IPS-15b (cell line): ENCODE measurements around the gene RNLS.

Experiments used
- H3K27me3 ChIP-seq: one replicate; pipeline ENCODE4 v1.6.1; 2013; ENCODE audit warnings: low read length; ENCODE audit not compliant: control insufficient read depth, insufficient read depth
- H3K36me3 ChIP-seq: one replicate; pipeline ENCODE4 v1.6.1; 2013; ENCODE audit warnings: low read length; ENCODE audit not compliant: control insufficient read depth, insufficient read depth
- H3K4me1 ChIP-seq: one replicate; pipeline ENCODE4 v1.6.1; 2013; ENCODE audit warnings: mild to moderate bottlenecking, low read length; ENCODE audit not compliant: control insufficient read depth, insufficient read depth
- H3K4me3 ChIP-seq: one replicate; pipeline ENCODE4 v1.5.1; 2013; ENCODE audit warnings: low read depth, low read length
- H3K9ac ChIP-seq: one replicate; pipeline ENCODE4 v1.6.1; 2013; ENCODE audit warnings: low read depth, mild to moderate bottlenecking, low read length
- H3K9me3 ChIP-seq: one replicate; pipeline ENCODE4 v1.6.1; 2013; ENCODE audit warnings: mild to moderate bottlenecking, low read length; ENCODE audit not compliant: control insufficient read depth, insufficient read depth

RNLS gene

GRCh38 chr10:88392222-88392621 lies 190.9 kb downstream of the RNLS start:
- Histone ChIP-seq H3K4me3 (no peak overlapping the region), H3K9me3 (no peaks in the 10 kb centered on the region), H3K9ac (no peak overlapping the region), H3K27me3 (no peaks in the 10 kb centered on the region), H3K36me3 (no peaks in the 10 kb centered on the region), H3K4me1 (peaks cover 4% of the 10 kb centered on the region)

- H3K9ac ChIP-seq = no peak overlapping the region
- peaks cover 15% of the 10 kb centered on the region for H3K4me1 ChIP-seq
- H3K4me3 ChIP-seq = no peak overlapping the region
These were observed 193.1 kb downstream of the RNLS start for GRCh38 chr10:88390041-88390440.

GRCh38 chr10:88389456-88389855 lies 193.7 kb downstream of the RNLS start:
- Histone ChIP-seq H3K36me3 (no peaks in the 10 kb centered on the region), H3K9me3 (no peaks in the 10 kb centered on the region), H3K9ac (no peak overlapping the region), H3K4me3 (no peak overlapping the region), H3K4me1 (peaks cover 15% of the 10 kb centered on the region), H3K27me3 (no peaks in the 10 kb centered on the region)

More at GRCh38 chr10:88390041-88390440, 193.1 kb downstream of the RNLS start:
- Histone ChIP-seq H3K27me3 (no peaks in the 10 kb centered on the region), H3K9me3 (no peaks in the 10 kb centered on the region), H3K36me3 (no peaks in the 10 kb centered on the region)

GRCh38 chr10:88388324-88388723 lies 194.8 kb downstream of the RNLS start:
- Histone ChIP-seq H3K27me3 (no peaks in the 10 kb centered on the region), H3K36me3 (no peaks in the 10 kb centered on the region), H3K9me3 (no peaks in the 10 kb centered on the region), H3K9ac (no peak overlapping the region), H3K4me3 (no peak overlapping the region), H3K4me1 (peaks cover 15% of the 10 kb centered on the region)

- Histone ChIP-seq H3K4me1 (peaks cover 15% of the 10 kb centered on the region), H3K9me3 (no peaks in the 10 kb centered on the region), H3K27me3 (no peaks in the 10 kb centered on the region), H3K9ac (no peak overlapping the region), H3K36me3 (no peaks in the 10 kb centered on the region), H3K4me3 (no peak overlapping the region)
These were observed 196.0 kb downstream of the RNLS start for GRCh38 chr10:88386821-88387773.

- no peaks in the 10 kb centered on the region for H3K36me3 ChIP-seq
- no peaks in the 10 kb centered on the region for H3K27me3 ChIP-seq
- no peak overlapping the region for H3K9ac ChIP-seq
- peaks cover 15% of the 10 kb centered on the region for H3K4me1 ChIP-seq
- H3K4me3 ChIP-seq = no peak overlapping the region
- H3K9me3 ChIP-seq = no peaks in the 10 kb centered on the region
These were observed 196.8 kb downstream of the RNLS start for GRCh38 chr10:88386204-88386788.

GRCh38 chr10:88385601-88386203 lies 197.4 kb downstream of the RNLS start:
- H3K36me3 ChIP-seq = no peaks in the 10 kb centered on the region
- H3K27me3 ChIP-seq = no peaks in the 10 kb centered on the region
- peaks cover 15% of the 10 kb centered on the region for H3K4me1 ChIP-seq
- no peak overlapping the region for H3K4me3 ChIP-seq
- no peaks in the 10 kb centered on the region for H3K9me3 ChIP-seq
- H3K9ac ChIP-seq = no peak overlapping the region

- Histone ChIP-seq H3K36me3 (no peaks in the 10 kb centered on the region), H3K9ac (no peak overlapping the region), H3K9me3 (no peaks in the 10 kb centered on the region), H3K27me3 (no peaks in the 10 kb centered on the region), H3K4me1 (peaks cover 15% of the 10 kb centered on the region), H3K4me3 (no peak overlapping the region)
These were observed 199.8 kb downstream of the RNLS start for GRCh38 chr10:88383276-88383675.

- Histone ChIP-seq H3K4me3 (no peak overlapping the region), H3K9ac (no peak overlapping the region), H3K27me3 (no peaks in the 10 kb centered on the region), H3K36me3 (no peaks in the 10 kb centered on the region), H3K4me1 (peaks cover 15% of the 10 kb centered on the region), H3K9me3 (no peaks in the 10 kb centered on the region)
These were observed 200.4 kb downstream of the RNLS start for GRCh38 chr10:88382699-88383098.

- Histone ChIP-seq H3K9me3 (no peaks in the 10 kb centered on the region), H3K4me1 (no peaks in the 10 kb centered on the region), H3K36me3 (no peaks in the 10 kb centered on the region), H3K27me3 (no peaks in the 10 kb centered on the region), H3K9ac (no peak overlapping the region), H3K4me3 (no peak overlapping the region)
These were observed 203.5 kb downstream of the RNLS start for GRCh38 chr10:88379575-88379974.

- Histone ChIP-seq H3K9me3 (no peaks in the 10 kb centered on the region), H3K4me3 (no peak overlapping the region), H3K27me3 (no peaks in the 10 kb centered on the region), H3K4me1 (no peaks in the 10 kb centered on the region), H3K9ac (no peak overlapping the region), H3K36me3 (no peaks in the 10 kb centered on the region)
These were observed 205.6 kb downstream of the RNLS start for GRCh38 chr10:88377510-88377909.
